A549 (cell line): ENCODE results near the gene GLRA2. TPM values are rescaled to one million over a fixed set of nuclear protein-coding genes. Genes with fewer than 3 reads are reported as not detected.
"Not testable (repeated sequence)": the region's sequence is repeated elsewhere in the genome, so short reads cannot be mapped to it uniquely, and the experiment has no call there.

Experiments
- ATAC-seq, 2 experiments: fragments of 200-7000 bp in 1 of 2; fragments of >200 bp in 1 of 2; cut with Nextera tagmentation in 1 of 2; cut with Tn5 transposase in 1 of 2; 3 replicates each; pipeline versions ENCODE4 v1.8.0 to v1.9.1; 2018 to 2020; ENCODE audit warnings: mild to moderate bottlenecking in 1 of 2, moderate library complexity in 1 of 2
- CTCF ChIA-PET: fragments of 300-600 bp; sonication (Branson Sonifier 250); formaldehyde crosslinking; extraction: SDS; loops from one replicate; lab custom pipeline; 2021; ENCODE audit warnings: antibody characterized with exemption, inconsistent platforms; lab: Yijun Ruan, JAX
- POLR2A ChIA-PET: fragments of 350-600 bp; formaldehyde crosslinking; extraction: SDS; loops from one replicate; lab custom pipeline; 2021; ENCODE audit warnings: antibody characterized with exemption, inconsistent platforms; lab: Yijun Ruan, JAX
- DNase-seq, 2 experiments: peaks; one replicate each; pipeline versions ENCODE4 v3.0.0 to v3.0.0-alpha.2; 2011 to 2016; ENCODE audit warnings: low read depth in 1 of 2, low spot score in 1 of 2
- FAIRE-seq: peaks from 2 replicates; lab custom pipeline; 2011; peaks lifted over from hg19 to GRCh38; lab: Jason Lieb, UNC
- H3K27ac ChIP-seq, 2 experiments: fragments of >200 bp; sonication (Bioruptor Twin); formaldehyde crosslinking; 3 replicates each; pipeline ENCODE4 v1.5.1; 2016 to 2017
- H3K4me1 ChIP-seq: fragments of >200 bp; sonication (Bioruptor Twin); formaldehyde crosslinking; 3 replicates; pipeline ENCODE4 v1.6.1; 2016
- H3K4me2 ChIP-seq: fragments of >200 bp; sonication (Bioruptor Twin); formaldehyde crosslinking; 3 replicates; pipeline ENCODE4 v1.6.1; 2016
- H3K4me3 ChIP-seq: fragments of >200 bp; sonication (Bioruptor Twin); formaldehyde crosslinking; 3 replicates; pipeline ENCODE4 v1.5.1; 2016
- H3K9me3 ChIP-seq: fragments of >200 bp; sonication (Bioruptor Twin); formaldehyde crosslinking; 3 replicates; pipeline ENCODE4 v1.6.1; 2016
- ATOH8 ChIP-seq: fragments of 250-450 bp; sonication (Bioruptor Pico); IDR thresholded peaks from 2 replicates; pipeline ENCODE4 v1.5.0; 2020; ENCODE audit warnings: low read depth, mild to moderate bottlenecking, moderate library complexity
- CBX8 ChIP-seq: fragments of 200-600 bp; sonication (generic); IDR thresholded peaks from 2 replicates; pipeline ENCODE4 v1.6.1; 2016
- EP300 ChIP-seq, 2 experiments: fragments of >200 bp; sonication (Bioruptor Twin); formaldehyde crosslinking; IDR thresholded peaks; 2 replicates in 1 of 2; 3 replicates in 1 of 2; pipeline ENCODE4 v1.6.1; 2016 to 2017
- FOSL2 ChIP-seq, 2 experiments: fragments of 450-650 bp in 1 of 2; fragments of >200 bp in 1 of 2; sonication (Bioruptor Twin) in 1 of 2; formaldehyde crosslinking; IDR thresholded peaks; 2 replicates each; pipeline versions ENCODE4 v1.5.0 to v1.6.1; 2016 to 2020; ENCODE audit warnings: mild to moderate bottlenecking in 1 of 2, moderate library complexity in 1 of 2
- HEYL ChIP-seq: fragments of 250-450 bp; sonication (Bioruptor Pico); IDR thresholded peaks from 2 replicates; pipeline ENCODE4 v1.8.0; 2021; ENCODE audit warnings: mild to moderate bottlenecking, moderate library complexity
- HMGXB4 ChIP-seq: fragments of 250-450 bp; sonication (Bioruptor Pico); IDR thresholded peaks from 2 replicates; pipeline ENCODE4 v1.5.0; 2021; ENCODE audit warnings: mild to moderate bottlenecking, moderate library complexity, borderline replicate concordance
- KDM5A ChIP-seq: fragments of 200-600 bp; sonication (generic); IDR thresholded peaks from 2 replicates; pipeline ENCODE4 v1.6.1; 2016; ENCODE audit warnings: antibody characterized with exemption, mild to moderate bottlenecking
- MAX ChIP-seq: IDR thresholded peaks from 2 replicates; pipeline ENCODE4 v1.6.1; 2012
- NFE2L2 ChIP-seq: fragments of 150-350 bp; conservative IDR thresholded peaks from 2 replicates; pipeline ENCODE4 v1.6.1; 2014; ENCODE audit warnings: low read length
- NR3C1 ChIP-seq: fragments of >200 bp; sonication (Bioruptor Twin); formaldehyde crosslinking; IDR thresholded peaks from 3 replicates; pipeline ENCODE4 v1.6.1; 2017
- RFX5 ChIP-seq: fragments of 450-650 bp; IDR thresholded peaks from 2 replicates; pipeline ENCODE4 v1.7.1; 2014; ENCODE audit warnings: antibody characterized with exemption, mild to moderate bottlenecking, moderate library complexity
- USF2 ChIP-seq: fragments of 450-650 bp; IDR thresholded peaks from 2 replicates; pipeline ENCODE4 v1.6.1; 2014; ENCODE audit warnings: antibody characterized with exemption
- ZSCAN20 ChIP-seq: fragments of 250-450 bp; sonication (Bioruptor Pico); IDR thresholded peaks from 2 replicates; pipeline ENCODE4 v1.8.0; 2022; ENCODE audit warnings: mild to moderate bottlenecking, moderate library complexity
- WGBS: methylation state at CpG from one replicate; pipeline ENCODE4 v1.1.6; 2017; ENCODE audit errors: missing lambda C conversion rate; 5-methylcytosine and 5-hydroxymethylcytosine counted together
- polyA plus RNA-seq, 4 experiments: library from polyadenylated mRNA; depleted of rRNA in 3 of 4; stranded (reverse); fragments of >200 nt; fragmentation: RNase III in 1 of 4; extraction: RNeasy Plus Mini Kit Qiagen cat#74134 plus additional on column Dnase treatment in 1 of 4; gene quantifications; 2 replicates in 3 of 4; 3 replicates in 1 of 4; pipeline ENCODE4 v1.2.3, GENCODE V29; 2011 to 2017
- TF ChIP-seq, protein P1 (sequence below): fragments of 150-350 bp; IDR thresholded peaks from 2 replicates; pipeline ENCODE4 v1.6.1; 2014; ENCODE audit warnings: low read depth, mild to moderate bottlenecking, low read length
- TF ChIP-seq, protein P2 (sequence below): fragments of >200 bp; sonication (Bioruptor Twin); formaldehyde crosslinking; IDR thresholded peaks from 2 replicates; pipeline ENCODE4 v1.6.1; 2016
- TF ChIP-seq, protein P3 (sequence below): IDR thresholded peaks from 2 replicates; pipeline ENCODE4 v1.6.1; 2012

Gene GLRA2
- polyA plus RNA-seq, 2 of the 4 experiments (the other 2 are of a cell fraction), result not detected

DNA sequence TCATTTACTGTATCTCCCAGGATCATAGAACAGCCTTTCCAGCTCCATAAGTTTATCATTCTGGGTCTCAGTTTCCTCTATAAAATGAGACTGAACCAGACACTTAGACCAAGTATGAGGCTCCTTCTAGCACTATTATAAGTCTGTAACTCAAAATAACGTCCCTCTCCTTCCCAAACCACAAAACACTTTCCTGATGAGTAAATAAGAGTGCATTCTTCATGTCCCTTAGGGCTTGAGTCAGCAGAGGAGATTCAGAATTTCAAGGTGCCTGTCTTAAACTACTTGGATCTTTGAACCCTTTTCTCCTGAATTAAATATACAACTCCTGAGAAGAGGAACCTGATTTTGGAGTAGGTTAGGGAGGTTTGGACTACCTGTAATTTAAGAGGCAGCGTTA is 62.6 kb downstream of the GLRA2 start (continued):
- TF ChIP-seq, protein P1, sequence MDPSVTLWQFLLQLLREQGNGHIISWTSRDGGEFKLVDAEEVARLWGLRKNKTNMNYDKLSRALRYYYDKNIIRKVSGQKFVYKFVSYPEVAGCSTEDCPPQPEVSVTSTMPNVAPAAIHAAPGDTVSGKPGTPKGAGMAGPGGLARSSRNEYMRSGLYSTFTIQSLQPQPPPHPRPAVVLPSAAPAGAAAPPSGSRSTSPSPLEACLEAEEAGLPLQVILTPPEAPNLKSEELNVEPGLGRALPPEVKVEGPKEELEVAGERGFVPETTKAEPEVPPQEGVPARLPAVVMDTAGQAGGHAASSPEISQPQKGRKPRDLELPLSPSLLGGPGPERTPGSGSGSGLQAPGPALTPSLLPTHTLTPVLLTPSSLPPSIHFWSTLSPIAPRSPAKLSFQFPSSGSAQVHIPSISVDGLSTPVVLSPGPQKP, result no peak
- no peak for TF ChIP-seq CBX8
- TF ChIP-seq USF2, result no peak
- TF ChIP-seq, all 56 proteins: peak for 0

DNA sequence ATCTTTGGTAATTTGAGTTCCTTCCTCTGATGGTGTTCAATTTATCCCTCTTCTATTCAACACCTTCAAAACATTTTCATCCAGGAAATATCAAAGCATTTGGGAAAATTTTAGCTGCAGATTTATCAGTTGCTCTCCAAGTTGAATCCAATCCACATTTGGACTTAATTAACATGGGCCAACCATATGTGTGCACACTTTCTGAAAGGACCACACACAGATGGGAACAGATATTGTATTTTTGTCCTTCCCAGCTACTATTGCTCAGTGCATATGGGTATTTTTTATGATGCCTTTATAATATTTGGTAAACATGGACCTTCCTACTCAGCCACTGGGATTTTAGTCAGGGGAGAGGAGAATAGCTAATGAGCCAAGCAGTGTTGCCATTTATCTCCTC is 65.2 kb downstream of the GLRA2 start:
- Histone ChIP-seq H3K9me3 (no peaks in the 10 kb centered on the region), H3K4me1 (no peaks in the 10 kb centered on the region), H3K4me2 (no peak overlapping the region), H3K4me3 (no peak overlapping the region), H3K27ac (no peak overlapping the region)
- ATAC-seq, result no peak
- no peak for DNase-seq
- ChIA-PET CTCF (no interaction called here), POLR2A (no interaction called here)
- FAIRE-seq, result no peak
- no peak for TF ChIP-seq HEYL
- TF ChIP-seq FOSL2 (IDR thresholded peaks at IDR 0.05), result no peak
- TF ChIP-seq FOSL2 (CRISPR knock-in tag; IDR thresholded peaks at IDR 0.05), result no peak
- TF ChIP-seq ZSCAN20 (CRISPR knock-in tag), result no peak
- TF ChIP-seq NFE2L2, result no peak
- TF ChIP-seq RFX5, result no peak
- no peak for TF ChIP-seq KDM5A
- no peak for TF ChIP-seq EP300 (IDR thresholded peaks at IDR 0.05)

DNA sequence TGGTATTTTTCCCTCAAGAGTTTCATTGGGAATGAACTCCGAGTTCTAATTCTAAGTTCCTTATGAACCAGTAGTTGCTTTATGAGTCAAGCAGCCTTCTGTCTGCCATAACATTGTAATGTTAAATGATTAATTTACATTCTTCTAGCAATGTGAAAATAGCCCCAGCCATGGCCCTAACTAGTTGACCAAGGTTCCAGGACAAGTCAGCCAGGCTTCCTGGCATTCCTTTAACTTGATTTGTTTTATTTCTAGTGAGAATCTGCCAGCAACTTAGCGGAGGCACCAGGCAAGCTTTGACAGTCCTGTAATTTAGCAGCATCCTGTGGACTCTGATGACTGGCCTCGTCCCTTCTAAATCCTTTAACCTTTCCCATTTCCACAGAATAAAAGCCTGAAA is 69.0 kb downstream of the GLRA2 start:
- TF ChIP-seq, protein P2, sequence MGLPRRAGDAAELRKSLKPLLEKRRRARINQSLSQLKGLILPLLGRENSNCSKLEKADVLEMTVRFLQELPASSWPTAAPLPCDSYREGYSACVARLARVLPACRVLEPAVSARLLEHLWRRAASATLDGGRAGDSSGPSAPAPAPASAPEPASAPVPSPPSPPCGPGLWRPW, result no peak
- TF ChIP-seq NR3C1, result no peak
- no peak for TF ChIP-seq USF2
- TF ChIP-seq FOSL2 (IDR thresholded peaks at IDR 0.05), result no peak
- no peak for TF ChIP-seq FOSL2 (CRISPR knock-in tag; IDR thresholded peaks at IDR 0.05)
- TF ChIP-seq, all 56 proteins: peak for 0
- ATAC-seq (no peak), DNase-seq (no peak), FAIRE-seq (no peak)
- no peak overlapping the region for H3K27ac ChIP-seq
- ChIA-PET POLR2A (no interaction called here), CTCF (no interaction called here)
- no peak overlapping the region for H3K4me3 ChIP-seq
- H3K4me2 ChIP-seq, result no peak overlapping the region
- 4% methylated on average over 3 of the region's 3 CpGs for WGBS
- H3K9me3 ChIP-seq, result no peaks in the 10 kb centered on the region
- no peaks in the 10 kb centered on the region for H3K4me1 ChIP-seq

DNA sequence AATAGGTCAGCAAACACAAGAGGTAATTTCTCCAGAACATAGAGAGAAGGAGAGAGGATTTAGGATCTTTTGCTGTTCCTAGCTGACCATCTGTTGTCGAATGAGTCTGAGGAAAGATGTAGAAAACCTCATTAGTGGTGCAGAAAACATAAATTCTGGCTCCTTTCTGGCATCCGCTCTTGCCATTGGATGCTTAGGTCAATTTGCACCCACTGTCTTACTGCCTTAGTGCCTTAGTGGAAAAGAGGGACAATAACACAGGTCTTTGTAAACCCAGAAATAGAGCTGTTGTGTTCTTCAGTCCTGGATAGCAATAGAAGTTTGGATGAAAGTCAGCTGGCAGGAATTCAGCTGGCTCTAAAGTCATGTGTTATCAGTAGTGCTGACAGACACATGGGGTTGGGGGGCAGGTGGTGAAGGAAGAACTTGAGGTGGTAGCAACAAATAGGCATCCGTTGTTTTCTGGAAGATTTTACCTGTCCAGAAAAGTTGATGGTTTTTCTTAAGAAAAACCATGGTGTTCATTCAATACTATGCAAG is 78.2 kb downstream of the GLRA2 start:
- Histone ChIP-seq H3K4me2 (no peak overlapping the region), H3K27ac (no peak overlapping the region), H3K4me1 (no peaks in the 10 kb centered on the region), H3K9me3 (no peaks in the 10 kb centered on the region), H3K4me3 (no peak overlapping the region)
- CTCF ChIA-PET, result no interaction called here
- TF ChIP-seq HEYL (no peak), HMGXB4 (CRISPR knock-in tag) (no peak), MAX (no peak), ATOH8 (CRISPR knock-in tag) (no peak)
- TF ChIP-seq, protein P3, sequence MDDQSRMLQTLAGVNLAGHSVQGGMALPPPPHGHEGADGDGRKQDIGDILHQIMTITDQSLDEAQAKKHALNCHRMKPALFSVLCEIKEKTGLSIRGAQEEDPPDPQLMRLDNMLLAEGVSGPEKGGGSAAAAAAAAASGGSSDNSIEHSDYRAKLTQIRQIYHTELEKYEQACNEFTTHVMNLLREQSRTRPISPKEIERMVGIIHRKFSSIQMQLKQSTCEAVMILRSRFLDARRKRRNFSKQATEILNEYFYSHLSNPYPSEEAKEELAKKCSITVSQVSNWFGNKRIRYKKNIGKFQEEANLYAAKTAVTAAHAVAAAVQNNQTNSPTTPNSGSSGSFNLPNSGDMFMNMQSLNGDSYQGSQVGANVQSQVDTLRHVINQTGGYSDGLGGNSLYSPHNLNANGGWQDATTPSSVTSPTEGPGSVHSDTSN, result no peak
- TF ChIP-seq, protein P1, result no peak
- ATAC-seq, result no peak
- peak; percentile 28 for FAIRE-seq
- POLR2A ChIA-PET, result no interaction called here
- WGBS, result 0% methylated on average over 3 of the region's 3 CpGs
- DNase-seq, result no peak

- POLR2A ChIA-PET, FAIRE-seq, H3K4me3 ChIP-seq, H3K9me3 ChIP-seq, CTCF ChIA-PET, ATAC-seq, H3K27ac ChIP-seq, DNase-seq, H3K4me2 ChIP-seq, H3K4me1 ChIP-seq: not testable (repeated sequence)
- 28% methylated on average over 4 of the region's 5 CpGs for WGBS
Observed at GRCh38 chrX:14612450-14612849, 83.1 kb downstream of the GLRA2 start.
